H9 (cell line): ENCODE measurements around the gene EPB41L2. TPM values are rescaled to one million over a fixed set of nuclear protein-coding genes. Genes with fewer than 3 reads are reported as not detected.

Source experiments
- DNase-seq: peaks from one replicate; pipeline ENCODE4 v3.0.0-alpha.2; 2017
- H2AFZ ChIP-seq: one replicate; pipeline ENCODE4 v1.6.1; 2013; ENCODE audit warnings: mild to moderate bottlenecking, low read length, control low read depth, moderate library complexity
- H2AK5ac ChIP-seq: 2 replicates; pipeline ENCODE4 v1.6.1; 2013; ENCODE audit warnings: low read length, control low read depth, mixed read lengths; ENCODE audit not compliant: insufficient read length
- H2BK120ac ChIP-seq: one replicate; pipeline ENCODE4 v1.6.1; 2013; ENCODE audit warnings: low read depth, mild to moderate bottlenecking, low read length, control low read depth, inconsistent platforms; ENCODE audit not compliant: poor library complexity, severe bottlenecking
- H2BK12ac ChIP-seq: 2 replicates; pipeline ENCODE4 v1.6.1; 2013; ENCODE audit warnings: low read length, control low read depth, mixed read lengths, low read depth; ENCODE audit not compliant: insufficient read length
- H2BK15ac ChIP-seq: 2 replicates; pipeline ENCODE4 v1.6.1; 2013; ENCODE audit warnings: low read depth, low read length, control low read depth
- H2BK20ac ChIP-seq: one replicate; pipeline ENCODE4 v1.6.1; 2013; ENCODE audit warnings: low read depth, mild to moderate bottlenecking, low read length, control low read depth, inconsistent platforms; ENCODE audit not compliant: poor library complexity, severe bottlenecking
- H2BK5ac ChIP-seq: 2 replicates; pipeline ENCODE4 v1.6.1; 2013; ENCODE audit warnings: low read length, control low read depth, mixed read lengths; ENCODE audit not compliant: insufficient read length
- H3K14ac ChIP-seq: 2 replicates; pipeline ENCODE4 v1.6.1; 2013; ENCODE audit warnings: low read length, control low read depth; ENCODE audit not compliant: insufficient read depth
- H3K18ac ChIP-seq: 2 replicates; pipeline ENCODE4 v1.6.1; 2013; ENCODE audit warnings: low read depth, mild to moderate bottlenecking, mixed read lengths, low read length, control low read depth; ENCODE audit not compliant: insufficient read length
- H3K23ac ChIP-seq: 2 replicates; pipeline ENCODE4 v1.6.1; 2013; ENCODE audit warnings: low read length, control low read depth, mixed read lengths, low read depth; ENCODE audit not compliant: insufficient read length
- H3K23me2 ChIP-seq: 2 replicates; pipeline ENCODE4 v1.6.1; 2013; ENCODE audit warnings: low read depth, mild to moderate bottlenecking, mixed read lengths, low read length, control low read depth; ENCODE audit not compliant: insufficient read length, poor library complexity, severe bottlenecking
- H3K27ac ChIP-seq: 2 replicates; pipeline ENCODE4 v1.5.1; 2013; ENCODE audit warnings: low read length, control low read depth, mixed read lengths, low read depth; ENCODE audit not compliant: insufficient read length
- H3K27me3 ChIP-seq: 2 replicates; pipeline ENCODE4 v1.6.1; 2013; ENCODE audit warnings: low read length, control low read depth, inconsistent platforms; ENCODE audit not compliant: insufficient read depth
- H3K4ac ChIP-seq: 2 replicates; pipeline ENCODE4 v1.6.1; 2013; ENCODE audit warnings: low read depth, mild to moderate bottlenecking, control low read depth, inconsistent platforms, low read length, moderate library complexity
- H3K4me1 ChIP-seq: 2 replicates; pipeline ENCODE4 v1.6.1; 2013; ENCODE audit warnings: low read length, control low read depth, inconsistent platforms; ENCODE audit not compliant: insufficient read depth
- H3K4me2 ChIP-seq: 2 replicates; pipeline ENCODE4 v1.6.1; 2013; ENCODE audit warnings: low read length, control low read depth, mixed read lengths; ENCODE audit not compliant: insufficient read length, insufficient read depth
- H3K56ac ChIP-seq: 2 replicates; pipeline ENCODE4 v1.6.1; 2013; ENCODE audit warnings: low read depth, mild to moderate bottlenecking, mixed read lengths, low read length, control low read depth; ENCODE audit not compliant: insufficient read length
- H3K79me1 ChIP-seq: 2 replicates; pipeline ENCODE4 v1.6.1; 2013; ENCODE audit warnings: low read depth, mild to moderate bottlenecking, moderate library complexity, low read length, control low read depth, inconsistent platforms; ENCODE audit not compliant: insufficient read depth, poor library complexity, severe bottlenecking
- H3K79me2 ChIP-seq: 2 replicates; pipeline ENCODE4 v1.6.1; 2013; ENCODE audit warnings: low read length, control low read depth, inconsistent platforms; ENCODE audit not compliant: insufficient read depth
- H3K9ac ChIP-seq: 2 replicates; pipeline ENCODE4 v1.6.1; 2013; ENCODE audit warnings: low read length, control low read depth, mixed read lengths; ENCODE audit not compliant: insufficient read length; ENCODE audit errors: extremely low read depth
- H3K9me3 ChIP-seq: one replicate; pipeline ENCODE4 v1.6.1; 2013; ENCODE audit warnings: low read depth, low read length, inconsistent platforms; ENCODE audit not compliant: control insufficient read depth
- H3T11ph ChIP-seq: one replicate; pipeline ENCODE4 v1.6.1; 2013; ENCODE audit warnings: mild to moderate bottlenecking, low read length, control low read depth, inconsistent platforms
- H4K20me1 ChIP-seq: one replicate; pipeline ENCODE4 v1.6.1; 2013; ENCODE audit not compliant: control insufficient read depth, insufficient read length, insufficient read depth
- H4K5ac ChIP-seq: 2 replicates; pipeline ENCODE4 v1.6.1; 2013; ENCODE audit warnings: low read depth, mild to moderate bottlenecking, mixed read lengths, low read length, control low read depth; ENCODE audit not compliant: insufficient read length
- H4K8ac ChIP-seq: replicated peaks from 2 replicates; pipeline ENCODE4 v1.6.1; 2013; ENCODE audit warnings: low read length, control low read depth, mixed read lengths, low read depth; ENCODE audit not compliant: insufficient read length
- H4K91ac ChIP-seq: 2 replicates; pipeline ENCODE4 v1.6.1; 2013; ENCODE audit warnings: low read depth, mild to moderate bottlenecking, moderate library complexity, mixed read lengths, low read length, control low read depth; ENCODE audit not compliant: insufficient read length
- H3K27ac Mint-ChIP-seq, 3 experiments: 2 replicates in 2 of 3; 3 replicates in 1 of 3; pipeline ENCODE4 v1.8.0; 2020 to 2021; ENCODE audit warnings: mixed read lengths in 3 of 3, mild to moderate bottlenecking in 1 of 3, moderate library complexity in 1 of 3
- H3K27me3 Mint-ChIP-seq: 2 replicates; pipeline ENCODE4 v1.8.0; 2021; ENCODE audit warnings: low read depth, mild to moderate bottlenecking, moderate library complexity, mixed read lengths
- H3K36me3 Mint-ChIP-seq, 3 experiments: 2 replicates in 2 of 3; 3 replicates in 1 of 3; pipeline ENCODE4 v1.8.0; 2020 to 2021; ENCODE audit warnings: low read depth in 3 of 3, mixed read lengths in 3 of 3; ENCODE audit not compliant: insufficient read depth in 1 of 3
- H3K4me1 Mint-ChIP-seq, 2 experiments: 2 replicates each; pipeline ENCODE4 v1.8.0; 2020; ENCODE audit warnings: mixed read lengths in 2 of 2
- H3K4me3 Mint-ChIP-seq, 2 experiments: 2 replicates in 1 of 2; 3 replicates in 1 of 2; pipeline ENCODE4 v1.8.0; 2020 to 2021; ENCODE audit warnings: mild to moderate bottlenecking in 2 of 2, mixed read lengths in 2 of 2, moderate library complexity in 1 of 2
- H3K9me3 Mint-ChIP-seq, 2 experiments: 2 replicates in 1 of 2; 3 replicates in 1 of 2; pipeline ENCODE4 v1.8.0; 2020; ENCODE audit warnings: mild to moderate bottlenecking in 2 of 2, mixed read lengths in 2 of 2, moderate library complexity in 1 of 2
- WGBS: extraction: QIAGEN DNeasy Blood & Tissue Kit; methylation state at CpG from one replicate; pipeline ENCODE4 v1.1.7; 2013; ENCODE audit warnings: missing lambda C conversion rate, low lambda C conversion rate, mixed read lengths; ENCODE audit not compliant: insufficient read length; ENCODE audit errors: extremely low coverage; 5-methylcytosine and 5-hydroxymethylcytosine counted together
- total RNA-seq: library from RNA; stranded (reverse); gene quantifications from 2 replicates; pipeline ENCODE4 v1.2.1, GENCODE V29; 2021
- TF ChIP-seq, protein P1 (sequence below): fragments of 200-600 bp; sonication (generic); conservative IDR thresholded peaks from 3 replicates; pipeline ENCODE4 v1.8.0; 2021; ENCODE audit warnings: antibody characterized with exemption, mild to moderate bottlenecking

The EPB41L2 gene
- total RNA-seq, 1 experiment from 2014 or later = 90.2 TPM

DNA sequence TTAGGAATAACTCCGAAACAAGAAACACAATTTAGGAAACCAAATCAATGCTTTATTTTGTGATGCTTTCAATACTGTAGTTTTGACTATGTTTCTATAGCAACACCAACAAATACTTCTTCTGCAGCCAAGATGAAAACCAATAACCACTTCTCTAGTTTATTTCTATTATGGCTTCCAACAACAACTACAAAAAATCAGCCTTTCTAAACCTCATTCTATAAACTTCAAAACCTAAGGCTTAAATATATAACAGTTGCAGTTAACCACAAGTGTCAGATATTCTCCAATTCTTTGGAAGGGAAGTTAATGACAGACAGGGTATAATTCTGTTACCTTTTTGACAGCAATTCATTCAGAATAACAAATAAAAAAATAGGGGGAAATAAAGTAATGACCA, 80.9 kb downstream of the EPB41L2 start:
- no peak overlapping the region for H2BK120ac ChIP-seq
- Mint-ChIP-seq H3K4me1 (peaks cover 15 to 18% of the 10 kb centered on the region in 2 experiments), H3K27me3 (no peaks in the 10 kb centered on the region), H3K4me3 (no peak overlapping the region), H3K27ac (no peak overlapping the region), H3K36me3 (peaks cover 0 to 4% (median 3%) of the 10 kb centered on the region in 3 experiments; a peak in 1 of 7 replicates), H3K9me3 (no peaks in the 10 kb centered on the region; a peak in 1 of 5 replicates)
- no peaks in the 10 kb centered on the region for H4K20me1 ChIP-seq
- H2BK12ac ChIP-seq = no peak overlapping the region
- H3K23ac ChIP-seq = no peak overlapping the region
- no peak overlapping the region for H3K18ac ChIP-seq
- TF ChIP-seq, protein P1, sequence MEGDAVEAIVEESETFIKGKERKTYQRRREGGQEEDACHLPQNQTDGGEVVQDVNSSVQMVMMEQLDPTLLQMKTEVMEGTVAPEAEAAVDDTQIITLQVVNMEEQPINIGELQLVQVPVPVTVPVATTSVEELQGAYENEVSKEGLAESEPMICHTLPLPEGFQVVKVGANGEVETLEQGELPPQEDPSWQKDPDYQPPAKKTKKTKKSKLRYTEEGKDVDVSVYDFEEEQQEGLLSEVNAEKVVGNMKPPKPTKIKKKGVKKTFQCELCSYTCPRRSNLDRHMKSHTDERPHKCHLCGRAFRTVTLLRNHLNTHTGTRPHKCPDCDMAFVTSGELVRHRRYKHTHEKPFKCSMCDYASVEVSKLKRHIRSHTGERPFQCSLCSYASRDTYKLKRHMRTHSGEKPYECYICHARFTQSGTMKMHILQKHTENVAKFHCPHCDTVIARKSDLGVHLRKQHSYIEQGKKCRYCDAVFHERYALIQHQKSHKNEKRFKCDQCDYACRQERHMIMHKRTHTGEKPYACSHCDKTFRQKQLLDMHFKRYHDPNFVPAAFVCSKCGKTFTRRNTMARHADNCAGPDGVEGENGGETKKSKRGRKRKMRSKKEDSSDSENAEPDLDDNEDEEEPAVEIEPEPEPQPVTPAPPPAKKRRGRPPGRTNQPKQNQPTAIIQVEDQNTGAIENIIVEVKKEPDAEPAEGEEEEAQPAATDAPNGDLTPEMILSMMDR = no peak
- H3K4me2 ChIP-seq = no peak overlapping the region
- H2AK5ac ChIP-seq = no peak overlapping the region
- no peak overlapping the region for H2BK20ac ChIP-seq
- H3K4ac ChIP-seq = no peak overlapping the region
- no peak overlapping the region for H2AFZ ChIP-seq
- DNase-seq = no peak
- H3K4me1 ChIP-seq = peaks cover 3% of the 10 kb centered on the region; the same call in 1 of the 2 replicates
- H3K79me2 ChIP-seq = peaks cover 2% of the 10 kb centered on the region; the same call in 1 of the 2 replicates
- no peak overlapping the region for H3T11ph ChIP-seq
- no peak overlapping the region for H2BK5ac ChIP-seq
- no peaks in the 10 kb centered on the region for H3K23me2 ChIP-seq
- no peaks in the 10 kb centered on the region for H3K27me3 ChIP-seq
- no peak overlapping the region for H3K56ac ChIP-seq
- no peak overlapping the region for H4K5ac ChIP-seq
- no peaks in the 10 kb centered on the region for H3K79me1 ChIP-seq
- H3K14ac ChIP-seq = no peak overlapping the region
- H4K8ac ChIP-seq = no peak overlapping the region
- no peak overlapping the region for H2BK15ac ChIP-seq
- no peak overlapping the region for H4K91ac ChIP-seq
- H3K27ac ChIP-seq = no peak overlapping the region
- no CpG with 5 or more reads among the region's 1 CpG for WGBS
- H3K9ac ChIP-seq = no peak overlapping the region
- no peaks in the 10 kb centered on the region for H3K9me3 ChIP-seq
